MM.1S (cell line): ENCODE results near the gene ZNF555.
"Not testable (repeated sequence)": the region's sequence is repeated elsewhere in the genome, so short reads cannot be mapped to it uniquely, and the experiment has no call there.

Experiments used
- EZH2 ChIP-seq: fragments of 300-600 bp; sonication (generic); optimal IDR thresholded peaks from 2 replicates; pipeline ENCODE3; 2017; ENCODE audit warnings: low read depth, mild to moderate bottlenecking, antibody characterized with exemption, low read length, mixed read lengths
- EZH2phosphoT487 ChIP-seq: fragments of 300-600 bp; sonication (generic); IDR thresholded peaks from 2 replicates; pipeline ENCODE4 v1.6.1; 2018; ENCODE audit warnings: antibody characterized with exemption, low read length
- TF ChIP-seq, protein P1 (sequence below): fragments of 300-600 bp; sonication (generic); IDR thresholded peaks from 2 replicates; pipeline ENCODE4 v1.5.1; 2016; ENCODE audit warnings: antibody characterized with exemption, low read length, mixed read lengths

DNA sequence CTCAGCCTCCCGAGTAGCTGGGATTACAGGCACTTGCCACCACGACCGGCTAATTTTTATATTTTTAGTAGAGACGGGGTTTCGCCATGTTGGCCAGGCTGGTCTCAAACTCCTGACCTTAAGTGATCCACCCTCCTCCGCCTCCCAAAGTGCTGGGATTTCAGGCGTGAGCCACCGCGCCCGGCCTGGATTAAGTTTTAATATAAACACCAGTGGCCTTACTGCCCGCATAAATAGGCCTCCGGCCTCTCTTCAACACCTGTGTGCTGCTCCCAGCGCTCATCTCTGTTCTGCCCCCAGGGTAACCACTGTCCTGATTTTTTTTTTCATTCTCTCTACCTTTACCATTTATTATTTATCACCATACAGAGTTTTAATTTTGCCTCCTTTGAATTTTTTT is 62.1 kb downstream of the ZNF555 start:
- not testable (repeated sequence) for TF ChIP-seq EZH2, EZH2phosphoT487
- TF ChIP-seq, protein P1, sequence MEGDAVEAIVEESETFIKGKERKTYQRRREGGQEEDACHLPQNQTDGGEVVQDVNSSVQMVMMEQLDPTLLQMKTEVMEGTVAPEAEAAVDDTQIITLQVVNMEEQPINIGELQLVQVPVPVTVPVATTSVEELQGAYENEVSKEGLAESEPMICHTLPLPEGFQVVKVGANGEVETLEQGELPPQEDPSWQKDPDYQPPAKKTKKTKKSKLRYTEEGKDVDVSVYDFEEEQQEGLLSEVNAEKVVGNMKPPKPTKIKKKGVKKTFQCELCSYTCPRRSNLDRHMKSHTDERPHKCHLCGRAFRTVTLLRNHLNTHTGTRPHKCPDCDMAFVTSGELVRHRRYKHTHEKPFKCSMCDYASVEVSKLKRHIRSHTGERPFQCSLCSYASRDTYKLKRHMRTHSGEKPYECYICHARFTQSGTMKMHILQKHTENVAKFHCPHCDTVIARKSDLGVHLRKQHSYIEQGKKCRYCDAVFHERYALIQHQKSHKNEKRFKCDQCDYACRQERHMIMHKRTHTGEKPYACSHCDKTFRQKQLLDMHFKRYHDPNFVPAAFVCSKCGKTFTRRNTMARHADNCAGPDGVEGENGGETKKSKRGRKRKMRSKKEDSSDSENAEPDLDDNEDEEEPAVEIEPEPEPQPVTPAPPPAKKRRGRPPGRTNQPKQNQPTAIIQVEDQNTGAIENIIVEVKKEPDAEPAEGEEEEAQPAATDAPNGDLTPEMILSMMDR = not testable (repeated sequence)
